ENCODE results near the gene GIGYF2. TPM values are rescaled to one million over a fixed set of nuclear protein-coding genes. Genes with fewer than 3 reads are reported as not detected.

The GIGYF2 gene
- total RNA-seq, 1 donor from 2014 or later = 74.1 TPM

- no peaks in the 10 kb centered on the region for H3K36me3 ChIP-seq (ENCODE audit: control insufficient read depth in 3 of 3, insufficient read depth in 3 of 3, low read length in 3 of 3)
Observed at GRCh38 chr2:232878855-232879617, 181.9 kb downstream of the GIGYF2 start.

DNA sequence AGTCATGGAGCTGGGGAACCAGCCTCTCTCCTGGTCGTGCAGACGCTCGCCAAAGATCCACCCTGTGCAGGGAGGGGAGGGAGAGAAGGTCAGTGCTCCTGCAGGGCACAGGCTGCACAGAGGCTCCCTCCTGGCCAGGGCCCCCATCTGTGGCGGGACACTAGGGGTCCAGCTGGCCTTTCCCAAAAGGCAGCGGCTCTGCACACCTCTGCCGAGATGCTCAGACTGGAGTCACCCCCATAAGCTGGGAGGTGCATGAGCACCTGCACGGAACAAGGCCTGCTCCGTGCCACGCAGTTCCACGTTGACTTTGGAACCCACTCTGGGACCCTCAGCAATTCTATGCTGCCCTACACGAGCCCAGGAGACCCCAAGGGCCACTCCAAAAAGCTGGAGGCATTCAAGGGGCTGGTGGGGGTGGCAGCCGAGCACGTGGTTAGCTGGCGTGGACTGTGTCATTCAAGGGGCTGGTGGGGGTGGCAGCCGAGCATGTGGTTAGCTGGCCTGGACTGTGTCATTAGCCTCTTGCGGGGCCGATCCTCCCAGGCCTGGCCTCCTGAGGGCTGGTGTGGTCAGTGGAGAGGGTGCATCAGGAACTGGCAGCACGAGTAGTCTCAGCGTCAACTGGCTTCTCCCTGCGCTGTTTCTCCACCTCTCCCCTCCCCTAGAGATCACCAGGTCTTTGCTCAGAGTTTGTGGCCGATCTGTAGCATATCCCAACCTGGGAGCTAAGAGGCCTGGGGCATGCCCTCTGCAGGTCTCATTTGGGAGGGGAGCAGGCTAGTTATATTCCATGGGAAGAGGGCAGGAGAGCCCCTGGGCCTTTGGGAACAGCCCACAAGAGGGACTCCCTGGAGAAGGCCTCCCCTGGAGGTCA lies 182.7 kb downstream of the GIGYF2 start:
- H3K4me3 ChIP-seq (ENCODE audit: low read length in 3 of 3) = no peak overlapping the region
- no peaks in the 10 kb centered on the region for H3K36me3 ChIP-seq (ENCODE audit: control insufficient read depth in 3 of 3, insufficient read depth in 3 of 3, low read length in 3 of 3)
- H3K4me1 ChIP-seq (ENCODE audit: control insufficient read depth in 3 of 3, insufficient read depth in 3 of 3, low read length in 3 of 3) = peaks cover 4 to 11% (median 7%) of the 10 kb centered on the region in 3 donors
- no peak overlapping the region for H3K27ac ChIP-seq (ENCODE audit: low read depth, low read length)
- no peak overlapping the region for H3K9ac ChIP-seq (ENCODE audit: low read depth in 1 of 3, low read length in 3 of 3)
- H3K27me3 ChIP-seq (ENCODE audit: control insufficient read depth in 3 of 3, insufficient read depth in 3 of 3, low read length in 3 of 3) = peaks cover 4 to 18% (median 12%) of the 10 kb centered on the region in 3 donors
- no peaks in the 10 kb centered on the region for H3K9me3 ChIP-seq (ENCODE audit: control insufficient read depth in 3 of 3, low read length in 3 of 3)

More at GRCh38 chr2:232878855-232879617, 181.9 kb downstream of the GIGYF2 start:
- H3K9ac ChIP-seq (ENCODE audit: low read depth in 1 of 3, low read length in 3 of 3) = no peak overlapping the region
- peaks cover under 1 to 12% (median 11%) of the 10 kb centered on the region in 3 donors for H3K27me3 ChIP-seq (ENCODE audit: control insufficient read depth in 3 of 3, insufficient read depth in 3 of 3, low read length in 3 of 3)
- no peak overlapping the region for H3K4me3 ChIP-seq (ENCODE audit: low read length in 3 of 3)
- no peak overlapping the region for H3K27ac ChIP-seq (ENCODE audit: low read depth, low read length)
- peaks cover 4 to 11% (median 7%) of the 10 kb centered on the region in 3 donors for H3K4me1 ChIP-seq (ENCODE audit: control insufficient read depth in 3 of 3, insufficient read depth in 3 of 3, low read length in 3 of 3)
- H3K9me3 ChIP-seq (ENCODE audit: control insufficient read depth in 3 of 3, low read length in 3 of 3) = no peaks in the 10 kb centered on the region

DNA sequence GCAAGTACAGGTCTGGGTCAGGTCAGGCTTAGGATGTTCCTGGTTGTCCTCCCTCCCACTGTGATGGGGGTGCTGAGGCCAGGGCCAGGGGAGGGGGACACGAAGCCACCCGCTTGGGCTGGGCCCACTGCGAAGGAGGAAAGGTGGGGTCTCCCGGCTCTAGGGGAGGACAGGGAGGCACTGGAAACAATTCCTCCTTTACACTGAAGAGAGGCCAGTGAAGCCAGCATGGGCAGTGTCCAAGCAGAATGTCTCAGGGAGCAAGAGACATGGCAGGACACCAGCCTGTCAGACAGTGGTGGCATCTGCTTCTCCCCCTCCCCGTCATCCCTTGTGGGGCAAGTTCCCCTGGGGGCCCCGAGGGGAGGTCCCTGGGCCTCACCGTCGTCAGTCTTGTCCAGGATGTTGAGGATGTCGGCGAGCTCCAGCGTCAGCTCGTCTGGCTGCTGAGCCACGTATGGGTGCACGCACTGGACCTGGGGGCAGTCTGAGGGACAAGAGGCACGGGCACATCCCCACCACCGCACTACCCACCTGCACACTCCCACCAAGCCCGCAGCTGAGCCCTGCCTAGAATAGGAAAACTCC lies 183.7 kb downstream of the GIGYF2 start:
- no peak overlapping the region for H3K4me3 ChIP-seq (ENCODE audit: low read length in 3 of 3)
- H3K4me1 ChIP-seq (ENCODE audit: control insufficient read depth in 3 of 3, insufficient read depth in 3 of 3, low read length in 3 of 3) = peaks cover 0 to 6% (median under 1%) of the 10 kb centered on the region in 3 donors
- no peak overlapping the region for H3K27ac ChIP-seq (ENCODE audit: low read depth, low read length)
- H3K9ac ChIP-seq (ENCODE audit: low read depth in 1 of 3, low read length in 3 of 3) = peak overlapping the region in 1 of 3 donors; percentile 33
- H3K9me3 ChIP-seq (ENCODE audit: control insufficient read depth in 3 of 3, low read length in 3 of 3) = no peaks in the 10 kb centered on the region
- peaks cover 5 to 20% (median 19%) of the 10 kb centered on the region in 3 donors for H3K27me3 ChIP-seq (ENCODE audit: control insufficient read depth in 3 of 3, insufficient read depth in 3 of 3, low read length in 3 of 3)
- H3K36me3 ChIP-seq (ENCODE audit: control insufficient read depth in 3 of 3, insufficient read depth in 3 of 3, low read length in 3 of 3) = no peaks in the 10 kb centered on the region

- Histone ChIP-seq H3K9ac (ENCODE audit: low read depth in 1 of 3, low read length in 3 of 3) (no peak overlapping the region), H3K27me3 (ENCODE audit: control insufficient read depth in 3 of 3, insufficient read depth in 3 of 3, low read length in 3 of 3) (peaks cover 9 to 27% (median 23%) of the 10 kb centered on the region in 3 donors), H3K9me3 (ENCODE audit: control insufficient read depth in 3 of 3, low read length in 3 of 3) (no peaks in the 10 kb centered on the region), H3K4me1 (ENCODE audit: control insufficient read depth in 3 of 3, insufficient read depth in 3 of 3, low read length in 3 of 3) (peaks cover 0 to 4% (median 0%) of the 10 kb centered on the region in 3 donors), H3K4me3 (ENCODE audit: low read length in 3 of 3) (no peak overlapping the region), H3K36me3 (ENCODE audit: control insufficient read depth in 3 of 3, insufficient read depth in 3 of 3, low read length in 3 of 3) (no peaks in the 10 kb centered on the region), H3K27ac (ENCODE audit: low read depth, low read length) (no peak overlapping the region)
Observed at GRCh38 chr2:232882085-232882484, 185.0 kb downstream of the GIGYF2 start.

DNA sequence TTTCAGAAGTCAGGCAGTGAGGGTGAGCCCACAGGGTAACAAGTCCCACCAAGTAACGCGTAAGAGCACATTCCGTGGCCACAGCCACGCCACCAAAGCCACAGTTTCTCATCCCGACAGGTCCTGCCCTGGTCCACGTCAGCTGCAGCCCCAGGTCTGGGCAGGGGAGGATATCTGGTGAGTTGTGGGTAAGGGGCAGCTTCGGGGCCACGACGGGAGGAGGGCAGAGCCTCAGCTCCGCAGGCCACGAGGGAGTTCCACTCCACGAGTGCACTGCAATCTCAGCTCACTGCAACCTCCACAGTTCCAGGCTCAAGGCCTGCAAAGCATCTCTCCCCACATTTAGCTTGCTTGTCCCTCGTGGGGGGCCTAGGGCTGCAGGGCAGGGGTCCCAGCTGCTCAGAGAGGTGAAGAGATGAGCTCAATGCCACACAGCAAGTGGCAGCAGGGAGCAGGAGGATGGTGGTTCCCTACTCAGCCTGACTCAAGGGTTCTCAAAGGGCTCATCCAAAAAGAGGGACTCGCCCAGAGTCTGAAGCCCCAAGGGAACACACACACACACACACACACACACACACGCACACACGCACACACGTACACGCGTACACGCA lies 185.5 kb downstream of the GIGYF2 start:
- no peaks in the 10 kb centered on the region for H3K36me3 ChIP-seq (ENCODE audit: control insufficient read depth in 3 of 3, insufficient read depth in 3 of 3, low read length in 3 of 3)
- H3K27me3 ChIP-seq (ENCODE audit: control insufficient read depth in 3 of 3, insufficient read depth in 3 of 3, low read length in 3 of 3) = peaks cover 9 to 27% (median 23%) of the 10 kb centered on the region in 3 donors
- H3K4me1 ChIP-seq (ENCODE audit: control insufficient read depth in 3 of 3, insufficient read depth in 3 of 3, low read length in 3 of 3) = no peaks in the 10 kb centered on the region
- H3K4me3 ChIP-seq (ENCODE audit: low read length in 3 of 3) = no peak overlapping the region
- no peaks in the 10 kb centered on the region for H3K9me3 ChIP-seq (ENCODE audit: control insufficient read depth in 3 of 3, low read length in 3 of 3)
- H3K27ac ChIP-seq (ENCODE audit: low read depth, low read length) = no peak overlapping the region
- no peak overlapping the region for H3K9ac ChIP-seq (ENCODE audit: low read depth in 1 of 3, low read length in 3 of 3)

- Histone ChIP-seq H3K4me1 (ENCODE audit: control insufficient read depth in 3 of 3, insufficient read depth in 3 of 3, low read length in 3 of 3) (no peaks in the 10 kb centered on the region), H3K27me3 (ENCODE audit: control insufficient read depth in 3 of 3, insufficient read depth in 3 of 3, low read length in 3 of 3) (peaks cover 9 to 27% (median 24%) of the 10 kb centered on the region in 3 donors), H3K9me3 (ENCODE audit: control insufficient read depth in 3 of 3, low read length in 3 of 3) (no peaks in the 10 kb centered on the region), H3K36me3 (ENCODE audit: control insufficient read depth in 3 of 3, insufficient read depth in 3 of 3, low read length in 3 of 3) (no peaks in the 10 kb centered on the region), H3K9ac (ENCODE audit: low read depth in 1 of 3, low read length in 3 of 3) (no peak overlapping the region), H3K27ac (ENCODE audit: low read depth, low read length) (no peak overlapping the region), H3K4me3 (ENCODE audit: low read length in 3 of 3) (no peak overlapping the region)
Observed at GRCh38 chr2:232883116-232883721, 186.1 kb downstream of the GIGYF2 start.

DNA sequence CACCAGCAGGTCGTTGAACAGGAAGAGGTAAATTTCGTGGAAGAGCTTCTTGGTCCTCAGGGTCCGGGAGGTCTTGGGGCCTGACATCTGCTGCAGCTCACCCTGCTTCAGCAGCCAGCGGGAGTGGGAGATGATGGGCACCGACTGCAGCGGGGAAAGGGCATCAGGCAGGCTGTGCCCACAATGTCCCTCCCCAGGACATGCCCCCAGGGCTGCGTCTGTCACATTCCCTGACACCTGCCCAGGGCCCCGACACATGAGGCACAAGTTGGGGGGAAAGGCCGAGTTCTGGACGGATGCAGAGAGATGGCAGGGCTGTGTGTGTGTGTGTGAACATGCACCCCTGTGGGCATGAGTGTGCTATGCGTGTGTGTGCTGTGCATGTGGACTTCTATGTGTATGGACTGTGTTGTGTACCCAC lies 186.9 kb downstream of the GIGYF2 start:
- Histone ChIP-seq H3K27me3 (ENCODE audit: control insufficient read depth in 3 of 3, insufficient read depth in 3 of 3, low read length in 3 of 3) (peaks cover 9 to 27% (median 27%) of the 10 kb centered on the region in 3 donors), H3K4me1 (ENCODE audit: control insufficient read depth in 3 of 3, insufficient read depth in 3 of 3, low read length in 3 of 3) (no peaks in the 10 kb centered on the region), H3K36me3 (ENCODE audit: control insufficient read depth in 3 of 3, insufficient read depth in 3 of 3, low read length in 3 of 3) (no peaks in the 10 kb centered on the region), H3K9me3 (ENCODE audit: control insufficient read depth in 3 of 3, low read length in 3 of 3) (no peaks in the 10 kb centered on the region), H3K27ac (ENCODE audit: low read depth, low read length) (no peak overlapping the region), H3K4me3 (ENCODE audit: low read length in 3 of 3) (no peak overlapping the region), H3K9ac (ENCODE audit: low read depth in 1 of 3, low read length in 3 of 3) (no peak overlapping the region)

DNA sequence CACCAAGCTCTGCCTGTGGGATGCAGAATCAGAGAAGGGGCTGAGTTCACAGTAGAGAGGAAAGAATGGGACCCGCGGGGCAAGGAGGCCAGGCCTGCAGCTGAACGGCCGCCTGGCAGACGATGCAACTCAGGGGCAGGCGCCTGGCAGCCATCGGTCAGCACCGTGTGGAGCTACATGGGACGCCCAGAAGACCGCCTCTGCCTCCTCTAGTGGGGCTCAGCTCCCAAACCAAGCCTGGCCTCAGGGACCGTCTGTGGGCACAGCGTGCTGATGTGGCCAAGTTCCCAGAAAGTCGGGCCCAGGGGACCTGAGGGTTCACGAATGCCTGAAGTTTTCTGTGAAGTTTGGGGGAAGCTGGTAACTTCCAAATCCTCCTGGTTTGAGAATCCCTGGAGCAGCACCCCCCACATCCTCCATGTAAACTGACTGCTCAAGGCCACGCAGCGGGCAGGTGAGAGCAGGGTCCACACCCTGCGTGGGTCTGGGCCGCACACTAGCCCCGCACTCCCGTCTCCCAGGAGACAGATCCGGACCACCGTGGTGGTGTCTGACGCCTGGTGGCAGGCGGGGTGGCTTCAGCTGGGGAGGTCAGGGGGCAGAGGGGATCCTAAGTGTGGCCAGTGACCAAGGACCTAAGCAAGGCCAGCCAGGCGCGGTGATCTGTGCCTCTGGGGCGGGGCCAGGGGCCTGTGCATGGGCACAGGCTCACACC lies 187.6 kb downstream of the GIGYF2 start:
- no peaks in the 10 kb centered on the region for H3K9me3 ChIP-seq (ENCODE audit: control insufficient read depth in 3 of 3, low read length in 3 of 3)
- H3K4me1 ChIP-seq (ENCODE audit: control insufficient read depth in 3 of 3, insufficient read depth in 3 of 3, low read length in 3 of 3) = no peaks in the 10 kb centered on the region
- peaks cover 9 to 27% (median 27%) of the 10 kb centered on the region in 3 donors for H3K27me3 ChIP-seq (ENCODE audit: control insufficient read depth in 3 of 3, insufficient read depth in 3 of 3, low read length in 3 of 3)
- no peak overlapping the region for H3K4me3 ChIP-seq (ENCODE audit: low read length in 3 of 3)
- H3K36me3 ChIP-seq (ENCODE audit: control insufficient read depth in 3 of 3, insufficient read depth in 3 of 3, low read length in 3 of 3) = no peaks in the 10 kb centered on the region
- no peak overlapping the region for H3K27ac ChIP-seq (ENCODE audit: low read depth, low read length)
- no peak overlapping the region for H3K9ac ChIP-seq (ENCODE audit: low read depth in 1 of 3, low read length in 3 of 3)
